ENCODE data around the gene HOMER3. TPM values are rescaled to one million over a fixed set of nuclear protein-coding genes. Genes with fewer than 3 reads are reported as not detected.

Gene HOMER3
- polyA plus RNA-seq, 1 donor: 48.2 TPM

DNA sequence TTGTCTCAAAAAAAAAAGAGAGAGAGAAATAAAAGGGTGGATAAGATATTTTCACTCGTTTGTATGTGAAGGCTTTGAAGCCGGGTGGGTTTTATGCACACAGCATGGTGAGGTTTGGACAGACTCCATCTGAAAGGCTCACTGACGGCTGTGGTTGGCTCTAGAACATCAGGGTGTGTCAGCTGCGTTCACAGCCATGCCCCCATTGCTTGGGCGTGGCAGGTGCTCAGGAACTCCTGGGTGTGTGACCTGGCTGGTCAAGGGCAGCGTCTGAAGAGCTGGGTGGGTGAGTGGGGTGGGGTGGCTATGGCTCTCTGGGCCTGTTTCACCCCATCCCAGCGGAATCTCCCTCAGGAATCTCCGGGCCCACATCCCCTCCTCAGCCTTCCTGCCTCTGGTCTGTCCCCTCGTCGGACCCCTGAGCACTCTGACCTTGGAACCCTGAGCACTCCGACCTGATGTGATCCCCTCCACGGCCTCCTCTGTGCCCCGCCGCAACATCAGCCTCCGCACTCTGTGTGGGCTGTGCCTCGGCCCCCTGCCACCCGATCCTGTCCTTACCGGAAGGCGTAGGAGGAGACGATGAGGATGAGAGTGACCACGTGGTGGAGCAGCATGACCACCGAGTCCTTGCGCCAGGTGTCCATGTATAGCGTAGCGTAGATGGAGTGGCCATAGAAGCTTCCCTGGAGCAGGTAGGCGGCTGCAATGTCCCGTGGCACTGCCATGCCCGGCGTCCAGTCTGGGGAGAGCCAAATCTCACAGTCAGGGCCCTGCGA lies 57.3 kb downstream of the HOMER3 start:
- no peak for DNase-seq

DNA sequence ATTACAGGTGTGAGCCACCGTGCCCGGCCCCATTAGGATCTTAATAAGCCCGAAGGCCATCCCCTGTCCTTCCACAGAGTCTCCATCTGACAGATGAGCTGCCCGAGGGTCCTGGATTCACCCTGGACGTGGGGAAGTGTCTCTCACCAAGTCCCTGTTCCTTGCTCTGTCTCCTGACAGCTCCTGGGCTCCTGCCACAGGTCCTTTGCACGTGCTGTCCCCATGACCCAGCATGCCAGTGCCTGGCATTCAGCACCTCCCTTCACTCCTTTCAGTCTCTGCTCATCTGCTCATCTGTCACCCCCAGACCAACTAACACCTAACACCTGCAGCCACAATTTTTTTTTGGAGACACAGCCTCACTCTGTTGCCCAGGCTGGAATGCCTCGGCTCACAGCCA lies 59.5 kb downstream of the HOMER3 start:
- DNase-seq: no peak

DNA sequence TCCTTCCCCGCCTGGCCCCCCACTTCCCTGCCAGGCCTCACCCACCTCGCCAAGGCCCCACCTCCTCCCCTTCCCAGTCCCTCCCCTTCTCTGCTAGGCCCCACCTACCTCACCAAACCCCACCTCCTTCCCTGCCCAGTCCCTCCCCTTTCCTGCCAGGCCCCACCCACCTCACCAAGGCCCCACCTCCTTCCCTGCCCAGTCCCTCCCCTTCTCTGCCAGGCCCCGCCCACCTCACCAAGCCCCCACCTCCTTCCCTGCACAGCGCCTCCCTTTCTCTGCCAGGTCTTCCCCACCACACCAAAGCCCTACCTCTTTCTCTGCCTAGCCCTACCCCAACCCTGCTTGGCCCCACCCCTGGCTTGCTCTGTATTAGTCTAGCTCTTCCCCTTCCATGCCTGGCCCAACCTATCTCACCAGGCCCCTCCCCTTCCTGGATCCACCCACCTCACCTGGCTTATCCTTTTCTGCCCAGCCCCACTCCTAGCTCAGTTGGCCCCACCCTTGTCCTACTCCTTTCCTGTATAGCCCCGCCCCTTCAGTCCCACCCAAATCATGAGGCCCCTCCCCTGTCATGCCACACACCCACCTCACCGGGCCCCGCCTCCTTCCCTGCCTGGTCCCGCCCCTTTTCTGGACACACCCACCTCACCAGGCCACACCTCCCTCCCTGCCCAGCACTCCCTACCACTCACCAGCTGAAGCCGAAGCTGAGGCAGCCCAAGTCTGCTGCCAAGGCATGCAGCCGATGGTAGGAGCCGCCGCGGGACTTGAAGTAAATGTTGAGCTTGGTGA lies 61.2 kb downstream of the HOMER3 start:
- DNase-seq: no peak

Other genes with a start within 250 kb of the HOMER3 start
- gene COMP, start 149.9 kb downstream of the HOMER3 start, polyA plus RNA-seq (ENCODE audit: insufficient read length): 0.55 TPM
- 49.1 TPM for gene UPF1, start 109.3 kb downstream of the HOMER3 start, polyA plus RNA-seq (ENCODE audit: insufficient read length)
- 4.5 TPM for gene CERS1, start 45.1 kb downstream of the HOMER3 start, polyA plus RNA-seq (ENCODE audit: insufficient read length)
- 89.5 TPM for gene COPE, start 21.8 kb downstream of the HOMER3 start, polyA plus RNA-seq (ENCODE audit: insufficient read length)
- gene DDX49, start 21.5 kb downstream of the HOMER3 start, polyA plus RNA-seq (ENCODE audit: insufficient read length): 40.2 TPM
- 129 TPM for gene SUGP2, start 92.3 kb upstream of the HOMER3 start, polyA plus RNA-seq (ENCODE audit: insufficient read length)
- gene ARMC6, start 92.4 kb upstream of the HOMER3 start, polyA plus RNA-seq (ENCODE audit: insufficient read length): 40.9 TPM
- gene SLC25A42, start 122.8 kb upstream of the HOMER3 start, polyA plus RNA-seq (ENCODE audit: insufficient read length): 20.0 TPM
- gene TMEM161A, start 197.3 kb upstream of the HOMER3 start, polyA plus RNA-seq (ENCODE audit: insufficient read length): 26.1 TPM
- 1.8 TPM for gene MEF2B, start 229.0 kb upstream of the HOMER3 start, polyA plus RNA-seq (ENCODE audit: insufficient read length)

Measured in left kidney (tissue), 2 donors.